GM10847 (cell line): ENCODE data around the gene NXNL1.

ENCODE experiments used
- POLR2A ChIP-seq: IDR thresholded peaks from 2 replicates; pipeline ENCODE4 v1.6.1; 2011; ENCODE audit not compliant: insufficient read length; ENCODE audit errors: extremely low read depth

NXNL1 gene

DNA sequence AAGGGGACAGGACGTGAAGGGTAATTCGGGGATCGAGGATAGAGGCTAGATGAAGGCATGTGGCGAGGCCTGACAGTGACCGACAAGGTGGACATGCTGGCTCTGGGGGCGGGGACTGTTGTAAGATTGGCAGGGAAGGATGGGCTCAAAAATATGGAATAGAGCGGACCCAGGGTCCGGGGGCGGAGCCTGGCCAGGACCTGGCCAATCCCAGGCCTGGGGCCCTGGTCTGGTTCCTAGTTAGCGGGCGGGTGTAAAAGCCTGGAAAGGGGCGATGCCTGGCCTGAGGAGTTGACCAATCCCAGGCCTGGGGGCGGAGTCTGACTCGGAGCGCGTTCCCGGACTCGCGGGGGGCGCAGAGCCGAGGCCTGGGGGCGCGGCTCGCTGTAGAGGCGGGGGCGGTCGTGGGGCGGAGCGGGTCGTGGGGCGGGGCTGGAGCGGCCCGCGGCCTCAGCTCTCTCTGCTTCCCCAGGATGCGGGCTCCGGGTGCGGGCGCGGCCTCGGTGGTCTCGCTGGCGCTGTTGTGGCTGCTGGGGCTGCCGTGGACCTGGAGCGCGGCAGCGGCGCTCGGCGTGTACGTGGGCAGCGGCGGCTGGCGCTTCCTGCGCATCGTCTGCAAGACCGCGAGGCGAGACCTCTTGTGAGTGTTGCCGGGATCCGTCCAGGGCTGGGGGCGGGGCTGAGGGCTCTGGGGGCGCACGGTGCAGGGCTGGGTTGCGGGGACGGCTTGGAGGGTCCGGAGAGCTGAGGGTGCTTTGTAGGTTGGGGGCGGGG lies 9.5 kb upstream of the NXNL1 start, which contains the start of gene SLC27A1:
SLC27A1 (plus strand) TSS at position 457 of the 774 bp plus-strand sequence; CDS start at position 474, 17 bp downstream.
- no peak for TF ChIP-seq POLR2A

DNA sequence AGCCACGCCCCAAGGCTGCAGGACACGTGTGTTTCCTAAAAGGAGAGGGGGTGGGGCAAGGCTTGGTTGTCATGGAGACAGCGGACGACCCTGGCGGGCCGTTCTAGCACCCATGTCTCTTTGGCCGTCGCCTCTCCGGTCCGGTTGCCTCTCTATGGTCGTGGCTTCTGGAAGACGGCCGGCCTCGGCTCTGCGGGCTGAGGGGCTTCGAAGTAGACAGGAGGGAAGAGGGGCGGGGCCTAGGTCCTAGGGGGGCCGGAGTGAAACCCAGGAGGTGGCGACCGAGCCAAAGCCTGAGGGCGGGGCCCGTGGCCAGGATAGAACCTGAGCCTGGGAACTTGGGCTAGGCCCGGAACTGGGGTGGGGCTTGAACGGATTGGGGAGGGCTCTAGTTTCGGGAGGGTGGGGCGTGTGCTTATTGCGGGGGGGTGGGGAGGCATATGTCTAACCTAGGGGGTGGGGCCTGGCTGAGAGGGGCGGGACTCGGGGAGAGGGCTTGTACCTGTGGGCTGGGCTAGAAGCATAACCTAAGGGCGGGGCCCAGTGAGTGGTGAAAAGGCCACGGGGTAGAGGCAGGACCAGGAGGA lies 8.8 kb upstream of the NXNL1 start:
- TF ChIP-seq POLR2A, result no peak

DNA sequence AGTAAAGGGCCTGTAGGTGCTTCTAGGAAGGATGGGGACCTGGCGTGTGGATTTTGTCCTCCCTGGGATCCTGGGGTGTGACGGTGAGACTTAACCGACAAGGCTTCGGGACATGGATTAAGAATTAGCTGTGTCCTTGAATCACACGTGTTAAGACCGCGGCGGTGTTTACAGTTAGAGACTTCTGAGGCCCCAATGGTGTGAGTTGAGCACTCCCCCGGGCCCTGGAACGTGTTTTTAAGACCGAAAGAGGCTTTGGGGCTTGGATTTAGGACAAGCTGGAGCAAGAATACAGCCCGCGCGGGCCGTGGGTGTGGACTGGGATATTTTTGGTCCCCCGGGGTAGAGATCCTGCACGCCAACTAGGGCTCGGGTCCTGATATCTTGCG lies 8.4 kb upstream of the NXNL1 start:
- no peak for TF ChIP-seq POLR2A

DNA sequence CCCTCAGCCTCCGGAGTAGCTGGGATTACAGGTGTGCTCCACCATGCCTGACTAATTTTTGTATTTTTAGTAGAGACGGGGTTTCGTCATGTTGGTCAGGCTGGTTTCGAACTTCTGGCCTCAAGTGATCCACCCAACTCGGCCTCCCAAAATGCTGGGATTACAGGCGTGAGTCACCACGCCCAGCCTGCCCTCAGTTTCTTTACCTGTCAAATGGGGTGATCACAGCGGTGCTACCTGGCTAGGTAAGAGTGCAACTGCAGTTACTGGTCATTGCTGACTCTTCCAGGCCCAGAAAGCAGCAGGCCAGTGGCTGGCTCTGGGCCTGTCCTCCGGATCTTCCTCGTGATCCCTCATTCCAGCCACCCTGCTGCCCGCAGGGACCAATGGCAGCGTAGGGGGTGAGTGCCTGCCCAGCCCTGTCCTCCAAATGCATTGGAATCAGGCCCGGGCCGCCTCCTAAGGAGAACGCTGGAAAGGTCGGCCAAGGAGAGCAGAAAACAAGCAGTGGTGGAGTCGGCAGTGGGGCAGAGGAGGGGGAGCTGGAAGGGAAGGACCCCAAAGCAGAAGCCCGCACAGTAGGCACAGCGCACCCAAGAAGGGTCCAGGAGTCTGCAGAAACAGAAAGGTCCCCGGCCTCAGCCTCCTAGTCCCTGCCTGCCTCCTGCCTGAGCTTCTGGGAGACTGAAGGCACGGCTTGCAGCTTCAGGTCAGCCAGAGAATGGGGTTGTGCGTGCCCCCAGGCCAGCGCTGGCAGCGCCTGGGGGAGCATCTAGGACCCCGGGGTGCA lies 7.8 kb upstream of the NXNL1 start:
- no peak for TF ChIP-seq POLR2A

DNA sequence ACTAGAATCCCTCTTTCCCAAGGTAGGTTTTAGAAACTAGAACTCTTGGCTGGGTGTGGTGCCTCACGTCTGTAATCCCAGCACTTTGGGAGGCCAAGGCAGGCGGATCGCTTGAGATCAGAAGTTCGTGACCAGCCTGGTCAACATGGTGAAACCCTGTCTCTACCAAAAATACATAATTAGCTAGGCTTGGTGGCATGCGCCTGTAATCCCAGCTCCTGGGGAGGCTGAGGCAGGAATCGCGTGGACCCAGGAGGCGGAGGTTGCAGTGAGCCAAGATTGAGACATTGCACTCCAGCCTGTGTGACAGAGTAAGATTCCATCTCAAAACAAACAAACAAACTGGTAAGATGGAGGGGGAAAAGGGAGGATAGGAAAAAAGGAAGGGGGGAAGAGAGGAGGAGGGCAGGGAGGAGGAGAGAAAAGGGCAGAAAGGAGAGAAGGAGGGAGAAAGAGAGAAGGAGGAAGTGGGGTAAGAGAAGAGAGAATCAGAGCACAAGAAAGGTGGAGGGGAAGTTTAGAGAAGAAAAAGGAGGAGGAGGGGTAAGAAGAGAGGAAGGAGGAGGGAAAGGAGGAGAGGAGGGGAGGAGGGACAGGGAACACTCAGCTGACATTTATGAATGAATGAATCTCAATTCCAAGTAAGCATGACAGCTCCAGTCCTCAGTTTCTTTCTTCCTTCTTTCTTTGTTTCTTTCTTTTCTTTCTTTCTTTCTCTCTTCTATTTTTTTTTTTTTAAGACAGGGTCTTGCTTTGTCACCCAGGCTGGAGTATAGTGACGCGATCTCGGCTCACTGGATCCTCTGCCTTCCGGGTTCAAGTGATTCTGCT lies 7.0 kb upstream of the NXNL1 start:
- TF ChIP-seq POLR2A, result no peak

DNA sequence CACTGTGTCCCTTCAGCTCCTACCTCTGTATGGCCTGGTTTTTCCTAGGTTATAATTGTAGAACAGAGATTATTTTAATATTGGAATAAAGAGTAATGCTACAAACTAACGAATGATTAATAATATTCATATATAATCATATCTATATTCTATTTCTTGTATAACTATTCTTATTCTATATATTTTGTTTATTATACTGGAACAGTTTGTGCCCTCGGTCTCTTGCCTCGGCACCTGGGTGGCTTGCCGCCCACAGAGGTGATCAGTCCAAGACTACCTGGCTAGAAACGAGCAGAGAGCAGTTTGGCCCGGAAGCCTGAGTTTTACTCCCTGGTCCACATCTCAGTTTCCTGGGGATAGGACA lies 5.7 kb upstream of the NXNL1 start:
- TF ChIP-seq POLR2A, result no peak

DNA sequence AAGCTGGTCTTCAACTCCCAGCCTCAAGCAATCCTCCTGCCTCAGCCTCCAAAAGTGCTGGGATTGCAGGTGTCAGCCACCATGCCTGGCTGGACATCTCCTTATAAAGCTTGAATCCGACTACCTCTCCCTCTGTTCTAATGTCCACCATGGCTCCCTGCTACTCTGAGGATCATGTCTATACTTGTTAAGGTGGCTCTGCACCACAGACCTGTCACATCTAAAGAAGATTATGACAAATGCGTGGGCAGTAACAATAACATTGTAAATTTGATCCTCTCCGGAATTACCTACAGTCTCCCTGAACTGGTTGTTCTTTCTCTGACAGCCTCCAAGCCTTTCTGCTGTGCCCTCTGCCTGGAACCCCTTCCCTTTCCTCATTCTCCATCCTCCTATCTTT lies 1.8 kb downstream of the NXNL1 start:
- TF ChIP-seq POLR2A, result no peak

DNA sequence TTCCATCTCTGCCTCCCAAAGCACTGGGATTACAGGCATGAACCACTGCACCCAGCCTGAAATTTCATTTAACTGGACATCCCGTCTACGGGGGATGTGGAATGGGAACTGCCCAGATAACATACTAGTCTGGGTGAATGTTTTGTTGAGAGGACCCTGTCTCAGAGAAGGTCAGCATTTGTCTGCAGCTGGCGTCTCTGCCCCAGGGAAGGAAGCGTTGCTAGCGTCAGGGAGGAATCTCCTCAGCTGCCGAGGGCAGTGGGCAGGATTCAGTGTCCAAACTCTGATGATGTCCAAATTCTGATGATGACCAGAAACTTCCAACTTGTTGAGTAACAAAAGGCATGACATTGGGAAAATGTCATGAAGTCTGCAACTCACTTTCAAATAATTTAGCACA lies 3.1 kb downstream of the NXNL1 start:
- no peak for TF ChIP-seq POLR2A

DNA sequence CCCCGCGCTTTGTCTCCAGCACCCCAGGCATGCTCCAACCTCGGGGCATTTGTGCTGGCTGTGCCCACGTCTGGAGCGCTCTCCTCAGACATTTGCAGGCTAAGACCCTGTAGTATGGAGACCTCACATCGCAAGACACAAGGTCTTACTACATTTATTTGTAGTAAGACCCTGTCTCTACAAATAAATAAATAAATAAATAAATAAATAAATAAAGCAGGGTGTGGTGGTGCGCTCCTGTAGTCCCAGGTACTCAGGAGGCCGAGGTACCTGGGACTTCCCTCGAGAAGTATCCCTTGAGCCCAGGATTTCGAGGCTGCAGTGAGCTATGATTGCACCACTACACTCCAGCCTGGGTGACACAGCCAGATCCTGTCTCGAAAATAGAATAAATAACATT lies 4.6 kb downstream of the NXNL1 start:
- no peak for TF ChIP-seq POLR2A

DNA sequence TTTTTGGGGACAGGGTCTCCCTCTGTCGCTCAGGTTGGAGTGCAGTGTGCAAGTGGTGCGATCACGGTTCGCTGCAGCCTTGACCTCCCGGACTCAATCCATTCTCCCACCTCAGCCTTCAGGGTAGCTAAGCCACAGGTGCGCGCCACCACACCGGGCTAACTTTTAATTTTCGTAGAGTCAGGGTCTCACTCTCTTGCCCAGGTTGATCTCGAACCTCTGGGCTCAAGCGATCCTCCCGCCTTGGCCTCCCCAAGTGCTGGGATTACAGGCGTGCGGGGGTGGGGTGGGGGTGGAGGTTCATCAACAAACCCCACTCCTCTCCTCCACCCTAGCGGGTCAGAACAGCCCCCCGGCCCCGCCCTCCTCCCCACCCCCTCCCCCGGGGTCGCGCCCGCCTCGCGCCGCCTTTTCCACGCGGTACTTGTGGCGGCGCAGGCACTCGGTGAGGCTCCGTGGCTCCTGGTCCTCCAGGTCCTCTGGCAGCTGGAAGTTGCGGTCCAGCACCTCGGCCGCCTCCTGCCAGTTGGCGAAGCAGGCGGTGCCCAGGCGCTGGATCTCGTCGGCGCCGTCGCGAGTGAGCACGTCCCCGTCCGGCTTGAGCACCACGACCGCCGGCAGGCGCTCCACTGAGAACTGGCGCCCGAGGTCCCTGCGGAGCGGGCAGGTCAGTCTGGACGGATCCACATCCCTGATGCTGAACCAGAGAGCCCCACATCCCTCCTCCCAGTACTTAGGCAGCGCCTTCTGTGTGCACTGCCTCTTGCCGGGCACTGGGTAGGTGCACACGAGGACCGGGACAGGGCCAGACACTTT lies 5.2 kb downstream of the NXNL1 start:
- no peak for TF ChIP-seq POLR2A

DNA sequence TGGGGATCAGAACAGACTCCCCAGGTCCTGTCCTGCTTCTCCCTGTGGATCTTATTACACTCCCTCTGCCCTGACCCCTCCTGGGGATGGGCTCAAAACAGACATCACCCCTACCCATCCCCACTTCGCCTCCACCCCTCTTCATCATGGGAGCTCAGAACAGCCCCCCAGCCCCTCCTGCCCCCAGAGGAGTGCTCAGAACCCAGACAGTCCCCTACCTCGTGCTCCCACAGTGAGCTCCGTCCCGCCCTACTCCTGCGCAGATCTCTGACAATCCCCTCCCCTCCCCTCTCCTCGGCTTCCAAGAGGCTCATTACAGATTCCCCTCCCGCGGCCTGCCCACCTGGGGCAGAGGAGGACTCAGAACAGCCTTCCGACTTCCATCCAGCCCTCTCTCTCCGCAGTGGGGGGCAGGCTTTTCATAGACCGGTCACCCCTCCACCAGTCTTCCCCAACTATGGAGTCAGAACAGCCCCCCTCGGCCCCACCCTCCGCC lies 6.1 kb downstream of the NXNL1 start:
- no peak for TF ChIP-seq POLR2A

DNA sequence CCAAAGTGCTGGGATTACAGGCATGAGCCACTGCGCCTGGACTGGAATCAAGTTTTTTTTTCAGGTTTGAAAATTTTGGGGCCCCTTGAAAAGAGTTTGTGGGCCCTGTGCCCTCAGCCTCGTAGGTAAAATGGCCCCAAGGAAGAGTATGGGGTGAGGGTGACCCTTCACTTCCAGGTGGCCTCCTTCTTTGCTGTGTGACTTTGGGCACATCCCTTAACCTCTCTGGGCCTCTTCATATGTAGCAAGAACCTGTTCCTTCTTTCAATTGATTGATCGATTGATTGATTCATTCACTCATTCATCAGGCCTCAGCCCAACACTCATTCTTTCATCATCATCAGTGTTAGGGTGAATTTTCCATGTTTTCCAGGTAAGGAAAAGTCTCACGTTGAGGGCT lies 8.9 kb downstream of the NXNL1 start:
- TF ChIP-seq POLR2A, result no peak

DNA sequence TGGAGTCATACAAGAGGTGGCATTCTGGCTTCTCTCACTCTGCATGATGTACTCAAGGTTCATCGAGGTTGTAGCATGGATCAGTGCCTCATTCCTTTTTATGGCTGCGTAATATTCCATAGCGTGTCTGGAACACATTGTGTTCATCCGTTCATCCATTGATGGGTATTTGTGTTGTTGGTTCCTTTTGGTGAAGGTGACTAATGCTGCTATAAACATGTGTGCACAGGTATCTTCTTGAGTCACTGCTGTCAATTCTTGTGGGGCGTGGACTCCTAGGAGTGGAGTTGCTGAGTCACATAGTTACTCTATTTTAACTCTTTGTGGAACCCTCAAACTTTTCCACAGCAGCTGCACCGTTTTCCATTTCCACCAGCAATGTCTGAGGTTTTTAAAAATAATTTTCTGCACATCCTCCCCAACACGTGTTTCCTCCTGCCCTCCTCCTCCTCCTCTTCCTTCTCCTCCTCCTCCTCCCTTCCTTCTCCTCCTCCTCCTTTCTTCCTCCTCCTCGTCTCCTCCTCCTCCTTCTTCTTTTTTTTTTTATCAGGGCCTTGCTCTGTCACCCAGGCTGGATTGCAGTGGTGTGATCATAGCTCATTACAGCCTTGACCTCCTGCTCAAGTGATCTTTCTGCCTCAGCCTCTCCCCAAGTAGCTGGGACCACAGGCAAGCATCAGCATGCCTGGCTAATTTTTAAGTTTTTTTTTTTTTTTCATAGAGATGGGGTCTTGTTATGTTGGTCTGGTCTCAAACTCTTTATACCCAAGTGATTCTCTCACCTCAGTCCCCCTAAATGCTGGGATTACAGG lies 10.3 kb downstream of the NXNL1 start:
- TF ChIP-seq POLR2A, result no peak
